ENCODE measurements around the gene ABR. TPM values are rescaled to one million over a fixed set of nuclear protein-coding genes. Genes with fewer than 3 reads are reported as not detected.

The ABR gene
- total RNA-seq, 1 donor from 2014 or later: 66.7 TPM

DNA sequence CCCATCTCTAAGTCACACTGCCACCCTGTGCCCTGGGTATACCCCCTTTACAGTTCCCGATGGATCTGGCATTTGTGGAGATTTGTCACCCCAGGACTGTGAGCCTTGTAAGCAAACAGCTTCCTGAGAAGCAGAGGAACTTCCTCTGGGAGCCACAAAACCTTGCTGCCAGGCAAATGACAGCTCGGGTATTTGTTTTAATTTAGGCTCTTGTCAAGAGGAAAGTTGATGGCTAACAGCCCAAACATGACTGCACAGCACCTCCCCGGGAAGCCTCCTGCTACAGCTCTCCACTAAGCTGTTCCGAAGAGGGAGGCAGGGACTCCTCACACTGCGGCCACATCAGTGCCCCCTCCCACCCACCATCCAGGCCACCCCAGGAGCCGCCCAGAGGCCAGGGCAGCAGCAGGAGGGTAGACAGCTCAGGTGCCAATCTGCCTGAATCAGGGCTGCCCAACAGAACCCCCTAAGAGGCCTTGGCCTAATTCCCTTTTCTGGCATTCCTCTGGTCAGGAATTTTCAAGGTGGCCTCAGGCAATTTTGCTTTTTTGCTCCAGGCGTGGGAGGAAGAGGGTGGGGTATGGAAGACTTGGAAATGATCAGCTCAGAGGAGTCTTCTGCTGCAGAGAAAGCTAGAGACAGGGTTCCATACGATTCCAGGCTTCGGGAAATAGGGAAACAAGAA, 2.6 kb downstream of the ABR start:
- no peak overlapping the region for H3K4me3 Mint-ChIP-seq
- no peak overlapping the region for H3K27ac Mint-ChIP-seq
- no peak for DNase-seq (ENCODE audit: low spot score)
- H3K36me3 Mint-ChIP-seq (ENCODE audit: low read depth): no peaks in the 10 kb centered on the region
- intact Hi-C loops (cut with micrococcal nuclease): no loop called here
- H3K27me3 Mint-ChIP-seq (ENCODE audit: insufficient read depth): peaks cover 17% of the 10 kb centered on the region
- no peaks in the 10 kb centered on the region for H3K9me3 Mint-ChIP-seq
- no peaks in the 10 kb centered on the region for H3K4me1 Mint-ChIP-seq (ENCODE audit: low read depth)

GRCh38 chr17:1174263-1174880, 5.4 kb downstream of the ABR start:
- Mint-ChIP-seq H3K4me1 (ENCODE audit: low read depth) (no peaks in the 10 kb centered on the region), H3K36me3 (ENCODE audit: low read depth) (no peaks in the 10 kb centered on the region), H3K27ac (no peak overlapping the region), H3K9me3 (no peaks in the 10 kb centered on the region), H3K4me3 (no peak overlapping the region), H3K27me3 (ENCODE audit: insufficient read depth) (peaks cover 17% of the 10 kb centered on the region)
- intact Hi-C loops (cut with micrococcal nuclease): no loop called here
- DNase-seq (ENCODE audit: low spot score): no peak

GRCh38 chr17:1173432-1174262, 6.1 kb downstream of the ABR start:
- intact Hi-C loops (cut with micrococcal nuclease): no loop called here
- Mint-ChIP-seq H3K27me3 (ENCODE audit: insufficient read depth) (peaks cover 16% of the 10 kb centered on the region), H3K4me1 (ENCODE audit: low read depth) (no peaks in the 10 kb centered on the region), H3K36me3 (ENCODE audit: low read depth) (no peaks in the 10 kb centered on the region), H3K27ac (no peak overlapping the region), H3K4me3 (no peak overlapping the region), H3K9me3 (no peaks in the 10 kb centered on the region)
- no peak for DNase-seq (ENCODE audit: low spot score)

GRCh38 chr17:1171953-1172352, 7.8 kb downstream of the ABR start:
- no peak for DNase-seq (ENCODE audit: low spot score)
- H3K4me3 Mint-ChIP-seq: no peak overlapping the region
- H3K9me3 Mint-ChIP-seq: no peaks in the 10 kb centered on the region
- no peaks in the 10 kb centered on the region for H3K36me3 Mint-ChIP-seq (ENCODE audit: low read depth)
- H3K27me3 Mint-ChIP-seq (ENCODE audit: insufficient read depth): peaks cover 6% of the 10 kb centered on the region
- no peak overlapping the region for H3K27ac Mint-ChIP-seq
- no peaks in the 10 kb centered on the region for H3K4me1 Mint-ChIP-seq (ENCODE audit: low read depth)
- intact Hi-C loops (cut with micrococcal nuclease): no loop called here

DNA sequence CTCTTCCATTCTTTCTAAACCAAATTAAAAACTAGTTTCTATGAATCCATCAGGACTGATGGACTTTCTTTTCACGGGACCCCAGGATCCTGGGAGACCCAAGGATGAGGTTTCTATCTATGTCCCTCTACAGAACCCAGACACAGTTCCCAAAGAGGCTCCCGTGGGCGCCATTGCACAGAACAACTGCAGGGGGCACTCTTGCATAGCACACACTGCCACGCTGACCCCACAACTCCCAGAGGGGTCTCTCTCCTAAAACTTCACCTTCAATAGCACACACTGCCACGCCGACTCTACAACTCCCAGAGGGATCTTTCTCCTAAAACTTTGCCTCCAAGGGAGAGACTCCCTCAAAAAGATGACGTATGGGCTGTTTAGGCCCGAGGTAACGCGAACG, 9.0 kb downstream of the ABR start:
- no peak for DNase-seq (ENCODE audit: low spot score)
- Mint-ChIP-seq H3K4me3 (no peak overlapping the region), H3K27me3 (ENCODE audit: insufficient read depth) (peaks cover 4% of the 10 kb centered on the region), H3K36me3 (ENCODE audit: low read depth) (no peaks in the 10 kb centered on the region), H3K9me3 (no peaks in the 10 kb centered on the region), H3K4me1 (ENCODE audit: low read depth) (no peaks in the 10 kb centered on the region), H3K27ac (no peak overlapping the region)
- intact Hi-C loops (cut with micrococcal nuclease): no loop called here

GRCh38 chr17:1169929-1170312, 9.9 kb downstream of the ABR start:
- no peak overlapping the region for H3K4me3 Mint-ChIP-seq
- no peak for DNase-seq (ENCODE audit: low spot score)
- H3K9me3 Mint-ChIP-seq: no peaks in the 10 kb centered on the region
- intact Hi-C loops (cut with micrococcal nuclease): no loop called here
- no peaks in the 10 kb centered on the region for H3K4me1 Mint-ChIP-seq (ENCODE audit: low read depth)
- no peaks in the 10 kb centered on the region for H3K36me3 Mint-ChIP-seq (ENCODE audit: low read depth)
- peaks cover 4% of the 10 kb centered on the region for H3K27me3 Mint-ChIP-seq (ENCODE audit: insufficient read depth)
- no peak overlapping the region for H3K27ac Mint-ChIP-seq

GRCh38 chr17:1169221-1169928, 10.4 kb downstream of the ABR start:
- intact Hi-C loops (cut with micrococcal nuclease): no loop called here
- Mint-ChIP-seq H3K4me3 (no peak overlapping the region), H3K36me3 (ENCODE audit: low read depth) (no peaks in the 10 kb centered on the region), H3K9me3 (no peaks in the 10 kb centered on the region), H3K27ac (no peak overlapping the region), H3K4me1 (ENCODE audit: low read depth) (no peaks in the 10 kb centered on the region), H3K27me3 (ENCODE audit: insufficient read depth) (peaks cover 4% of the 10 kb centered on the region)
- no peak for DNase-seq (ENCODE audit: low spot score)

DNA sequence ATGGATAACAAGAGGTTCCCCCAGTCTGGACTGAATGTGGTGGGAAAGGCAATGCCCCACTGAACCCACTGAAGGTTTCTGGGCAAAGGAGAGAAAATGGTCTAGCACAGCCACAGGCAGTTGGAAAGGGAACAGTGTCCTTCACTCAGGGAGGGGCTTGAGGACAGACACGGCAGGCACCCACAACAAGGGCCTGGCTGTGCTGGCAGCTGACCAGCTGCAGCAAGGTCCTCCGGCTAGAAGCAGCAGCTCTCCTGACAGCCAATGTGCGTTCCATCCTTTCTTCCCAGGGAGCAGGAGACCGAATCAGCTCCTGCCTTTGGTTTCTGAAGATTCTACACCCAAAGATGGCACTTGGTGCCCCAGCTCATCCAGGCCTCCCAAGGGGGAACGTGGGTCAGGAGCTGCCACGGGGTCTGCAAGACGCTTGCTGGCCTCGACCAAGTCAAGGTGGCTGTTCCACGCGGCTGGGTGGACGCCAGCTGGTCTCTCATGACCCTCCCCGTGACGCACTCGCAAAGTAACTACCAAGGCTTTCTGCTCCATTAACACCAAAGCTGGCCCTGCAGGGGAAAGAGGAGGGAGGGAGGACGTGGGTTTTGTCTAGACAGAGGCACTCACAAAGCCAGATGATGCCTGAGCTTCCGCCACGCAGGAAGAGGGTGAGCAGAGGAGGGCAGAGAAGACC, 11.1 kb downstream of the ABR start:
- intact Hi-C loops (cut with micrococcal nuclease): no loop called here
- no peak overlapping the region for H3K4me3 Mint-ChIP-seq
- no peak for DNase-seq (ENCODE audit: low spot score)
- no peaks in the 10 kb centered on the region for H3K36me3 Mint-ChIP-seq (ENCODE audit: low read depth)
- peaks cover 3% of the 10 kb centered on the region for H3K27me3 Mint-ChIP-seq (ENCODE audit: insufficient read depth)
- H3K4me1 Mint-ChIP-seq (ENCODE audit: low read depth): no peaks in the 10 kb centered on the region
- no peaks in the 10 kb centered on the region for H3K9me3 Mint-ChIP-seq
- H3K27ac Mint-ChIP-seq: no peak overlapping the region

DNA sequence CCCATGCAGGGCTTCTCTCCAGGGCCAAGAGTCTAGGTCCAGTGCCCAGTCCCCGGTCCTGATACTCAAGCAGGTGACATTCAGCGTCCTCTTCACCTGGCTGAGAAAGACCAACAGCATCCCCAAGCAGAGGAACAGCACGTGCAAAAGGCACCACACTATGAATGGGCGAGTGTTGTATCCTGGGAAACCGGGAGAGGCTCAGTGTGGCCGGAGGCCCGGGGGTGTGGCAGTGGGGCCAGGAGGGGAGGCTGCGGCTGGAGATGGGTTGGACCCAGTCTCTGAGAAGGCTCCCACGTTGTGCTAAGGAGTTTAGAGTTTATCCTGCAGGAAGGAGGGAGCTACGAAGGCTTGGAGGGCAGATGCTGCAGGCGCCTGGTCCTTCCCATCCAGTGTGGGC, 13.5 kb downstream of the ABR start:
- H3K27ac Mint-ChIP-seq: no peak overlapping the region
- peaks cover 5% of the 10 kb centered on the region for H3K27me3 Mint-ChIP-seq (ENCODE audit: insufficient read depth)
- H3K9me3 Mint-ChIP-seq: no peaks in the 10 kb centered on the region
- no peaks in the 10 kb centered on the region for H3K36me3 Mint-ChIP-seq (ENCODE audit: low read depth)
- H3K4me1 Mint-ChIP-seq (ENCODE audit: low read depth): no peaks in the 10 kb centered on the region
- H3K4me3 Mint-ChIP-seq: no peak overlapping the region
- intact Hi-C loops (cut with micrococcal nuclease): no loop called here
- no peak for DNase-seq (ENCODE audit: low spot score)

DNA sequence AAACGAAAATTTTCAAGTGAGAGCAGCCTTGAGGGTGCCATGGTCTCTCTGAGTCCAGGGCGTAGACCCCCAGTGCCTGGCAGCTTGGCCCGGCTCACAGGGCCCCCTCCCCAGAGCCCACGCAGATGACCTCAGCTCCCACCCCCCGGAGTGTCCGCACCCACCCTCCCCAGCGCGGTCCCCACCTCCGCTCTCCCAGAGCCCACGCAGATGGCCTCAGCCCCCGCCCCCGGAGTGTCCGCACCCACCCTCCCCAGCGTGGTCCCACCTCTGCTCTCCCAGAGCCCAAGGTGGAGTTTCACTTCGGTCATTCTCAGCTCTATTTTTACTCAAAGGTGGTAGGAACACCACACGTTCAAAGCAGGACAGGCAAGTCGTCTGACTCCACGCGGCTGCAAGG, 13.9 kb downstream of the ABR start:
- H3K4me3 Mint-ChIP-seq: no peak overlapping the region
- H3K4me1 Mint-ChIP-seq (ENCODE audit: low read depth): no peaks in the 10 kb centered on the region
- intact Hi-C loops (cut with micrococcal nuclease): no loop called here
- H3K9me3 Mint-ChIP-seq: no peaks in the 10 kb centered on the region
- peaks cover 5% of the 10 kb centered on the region for H3K27me3 Mint-ChIP-seq (ENCODE audit: insufficient read depth)
- no peak overlapping the region for H3K27ac Mint-ChIP-seq
- no peak for DNase-seq (ENCODE audit: low spot score)
- H3K36me3 Mint-ChIP-seq (ENCODE audit: low read depth): no peaks in the 10 kb centered on the region

GRCh38 chr17:1164935-1165556, 14.7 kb downstream of the ABR start:
- no peak overlapping the region for H3K27ac Mint-ChIP-seq
- no peaks in the 10 kb centered on the region for H3K36me3 Mint-ChIP-seq (ENCODE audit: low read depth)
- intact Hi-C loops (cut with micrococcal nuclease): no loop called here

DNA sequence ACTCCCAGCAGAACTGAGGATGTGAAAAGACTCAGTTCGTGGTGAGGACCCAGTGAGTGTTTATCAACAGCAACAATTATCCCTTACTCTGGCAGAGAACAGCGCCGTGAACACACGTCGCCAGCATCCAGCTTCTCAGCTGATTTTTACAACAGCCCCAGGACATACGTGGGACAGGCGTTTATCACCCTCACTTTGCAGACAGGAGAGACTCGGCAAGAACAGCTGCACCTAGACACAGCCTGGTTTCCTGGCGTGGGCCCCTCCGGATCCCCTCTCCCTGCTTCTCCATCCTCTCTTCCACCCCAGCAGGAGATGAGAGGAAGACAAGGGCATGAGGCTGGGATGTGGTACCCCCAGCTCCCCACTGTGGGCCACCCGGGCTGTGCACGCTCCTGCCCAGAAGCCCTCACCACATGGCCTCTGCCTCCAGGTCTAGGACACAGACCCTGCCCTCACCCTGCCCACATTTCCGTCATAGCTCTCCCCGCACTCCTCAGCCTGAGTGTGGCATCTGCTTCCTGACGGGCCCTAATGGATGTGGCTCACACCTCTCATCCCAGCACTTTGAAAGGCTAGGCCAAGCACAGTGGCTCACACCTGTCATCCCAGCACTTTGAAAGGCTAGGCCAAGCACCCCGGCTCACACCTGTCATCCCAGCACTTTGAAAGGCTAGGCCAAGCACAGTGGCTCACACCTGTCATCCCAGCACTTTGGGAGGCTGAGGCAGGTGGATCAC, 17.5 kb downstream of the ABR start:
- H3K9me3 Mint-ChIP-seq: no peaks in the 10 kb centered on the region
- H3K27me3 Mint-ChIP-seq (ENCODE audit: insufficient read depth): peaks cover 2% of the 10 kb centered on the region
- no peak overlapping the region for H3K27ac Mint-ChIP-seq
- H3K4me1 Mint-ChIP-seq (ENCODE audit: low read depth): no peaks in the 10 kb centered on the region
- intact Hi-C loops (cut with micrococcal nuclease): no loop called here
- no peak overlapping the region for H3K4me3 Mint-ChIP-seq
- no peak for DNase-seq (ENCODE audit: low spot score)
- H3K36me3 Mint-ChIP-seq (ENCODE audit: low read depth): no peaks in the 10 kb centered on the region

More at GRCh38 chr17:1164935-1165556, 14.7 kb downstream of the ABR start:
- Mint-ChIP-seq H3K9me3 (no peaks in the 10 kb centered on the region), H3K27me3 (ENCODE audit: insufficient read depth) (peaks cover 5% of the 10 kb centered on the region), H3K4me1 (ENCODE audit: low read depth) (no peaks in the 10 kb centered on the region), H3K4me3 (no peak overlapping the region)
- no peak for DNase-seq (ENCODE audit: low spot score)
